Lung (tissue), 12 donors: ENCODE measurements around the gene MUC5B. TPM values are rescaled to one million over a fixed set of nuclear protein-coding genes. Genes with fewer than 3 reads are reported as not detected.

Source experiments
- ATAC-seq: fragments of 200-7000 bp; cut with Tn5 transposase; one replicate; pipeline ENCODE4 v1.9.1; 2020; ENCODE audit warnings: moderate number of reproducible peaks; ENCODE audit not compliant: insufficient read depth, low FRiP score
- DNase-seq, 3 donors: peaks; one replicate each; pipeline ENCODE4 v3.0.0-alpha.2; 2013 to 2017
- H3K27ac ChIP-seq, 2 donors: one replicate each; pipeline ENCODE4 v1.5.1; 2013; ENCODE audit warnings: mild to moderate bottlenecking in 2 of 2, moderate library complexity in 2 of 2, control low read depth in 1 of 2, inconsistent platforms in 1 of 2, low read depth in 1 of 2, low read length in 1 of 2
- H3K27me3 ChIP-seq, 3 donors: one replicate each; pipeline ENCODE4 v1.5.1; 2013; ENCODE audit warnings: low read length in 2 of 3; ENCODE audit not compliant: control insufficient read depth in 3 of 3, insufficient read depth in 3 of 3
- H3K36me3 ChIP-seq, 4 donors: one replicate each; pipeline ENCODE4 v1.5.1; 2013; ENCODE audit warnings: low read length in 4 of 4, mild to moderate bottlenecking in 1 of 4, moderate library complexity in 1 of 4; ENCODE audit not compliant: control insufficient read depth in 4 of 4, insufficient read depth in 4 of 4
- H3K4me1 ChIP-seq, 5 donors: one replicate each; pipeline ENCODE4 v1.5.1; 2013; ENCODE audit warnings: low read length in 5 of 5, mild to moderate bottlenecking in 2 of 5, moderate library complexity in 1 of 5; ENCODE audit not compliant: control insufficient read depth in 5 of 5, insufficient read depth in 5 of 5
- H3K4me3 ChIP-seq: one replicate; pipeline ENCODE4 v1.5.1; 2013; ENCODE audit warnings: mild to moderate bottlenecking, control low read depth, moderate library complexity
- H3K9ac ChIP-seq, 2 donors: one replicate each; pipeline ENCODE4 v1.5.1; 2013; ENCODE audit warnings: low read length in 2 of 2, control low read depth in 1 of 2; ENCODE audit not compliant: insufficient read depth in 1 of 2
- H3K9me3 ChIP-seq, 4 donors: one replicate each; pipeline ENCODE4 v1.5.1; 2013; ENCODE audit warnings: low read length in 3 of 4, mild to moderate bottlenecking in 1 of 4, moderate library complexity in 1 of 4; ENCODE audit not compliant: control insufficient read depth in 4 of 4, insufficient read depth in 3 of 4
- CTCF ChIP-seq: IDR thresholded peaks from 2 replicates; pipeline ENCODE4 v1.5.1; 2012; ENCODE audit warnings: mild to moderate bottlenecking; ENCODE audit errors: control extremely low read depth, extremely low read depth
- whole genome bisulfite sequencing, 2 donors: extraction: QIAGEN DNeasy Blood & Tissue Kit; methylation state at CpG; one replicate each; pipeline ENCODE4 v1.1.7; 2013; 5-methylcytosine and 5-hydroxymethylcytosine counted together
- polyA plus RNA-seq, 2 donors: library from polyadenylated mRNA; stranded (reverse); fragments of 200-250 nt; gene quantifications; one replicate each; pipeline ENCODE4 v1.2.1, GENCODE V29; 2013
- total RNA-seq, 2 donors: library from RNA; depleted of rRNA in 1 of 2; stranded (reverse); fragments of >200 nt in 1 of 2; gene quantifications; one replicate each; pipeline ENCODE4 v1.2.1, GENCODE V29; 2014 to 2021
- donor health status: control.
- donor health status: control.
- donor health status: Bipolar disorder and iron deficiency.
- donor health status: healthy.
- donor health status: DM: yes; HTN: yes; CAD: no.

Gene MUC5B
- total and polyA plus RNA-seq, 4 donors: 5.6 to 181 (median 28.2) TPM

GRCh38 chr11:1235901-1236315, 13.0 kb downstream of the MUC5B start:
- H3K4me1 ChIP-seq: no peaks in the 10 kb centered on the region
- no peak overlapping the region for H3K4me3 ChIP-seq
- DNase-seq (no peak), ATAC-seq (no peak)
- no peak overlapping the region for H3K27ac ChIP-seq
- no peak overlapping the region for H3K9ac ChIP-seq
- no peaks in the 10 kb centered on the region for H3K27me3 ChIP-seq
- TF ChIP-seq CTCF: no peak
- peaks cover 0 to 6% (median 0%) of the 10 kb centered on the region in 4 donors for H3K9me3 ChIP-seq
- WGBS, 2 donors: 75 to 78% methylated on average over 13 to 16 of the region's 16 CpGs
- no peaks in the 10 kb centered on the region for H3K36me3 ChIP-seq

- H3K4me3 ChIP-seq: no peak overlapping the region
- TF ChIP-seq CTCF: no peak
- peaks cover 0 to 7% (median 0%) of the 10 kb centered on the region in 4 donors for H3K9me3 ChIP-seq
- H3K36me3 ChIP-seq: no peaks in the 10 kb centered on the region
- ATAC-seq (no peak), DNase-seq (no peak)
- H3K9ac ChIP-seq: no peak overlapping the region
- WGBS, 2 donors: 87 to 91% methylated on average over 37 of the region's 37 CpGs
- H3K4me1 ChIP-seq: no peaks in the 10 kb centered on the region
- no peak overlapping the region for H3K27ac ChIP-seq
- H3K27me3 ChIP-seq: no peaks in the 10 kb centered on the region
Observed at GRCh38 chr11:1236316-1237127, 13.7 kb downstream of the MUC5B start.

- Histone ChIP-seq H3K27me3 (no peaks in the 10 kb centered on the region), H3K4me3 (no peak overlapping the region), H3K36me3 (no peaks in the 10 kb centered on the region), H3K4me1 (no peaks in the 10 kb centered on the region), H3K9ac (no peak overlapping the region), H3K27ac (no peak overlapping the region), H3K9me3 (peaks cover 0 to 7% (median 0%) of the 10 kb centered on the region in 4 donors)
- no peak for ATAC-seq
- WGBS, 2 donors: 79 to 86% methylated on average over 13 of the region's 13 CpGs
- TF ChIP-seq CTCF: no peak
- DNase-seq: no peak
Observed at GRCh38 chr11:1237128-1237580, 14.3 kb downstream of the MUC5B start.
